BLaER1 (cell line): Measurements from ENCODE around the gene MIAT.

ENCODE experiments used
- H3K27ac ChIP-seq: shearing (Covaris generic); formaldehyde crosslinking; 2 replicates; pipeline ENCODE4 v1.8.1; 2022
- H3K27me3 ChIP-seq: shearing (Covaris generic); formaldehyde crosslinking; 2 replicates; pipeline ENCODE4 v1.8.1; 2022
- H3K36me3 ChIP-seq: shearing (Covaris generic); formaldehyde crosslinking; 2 replicates; pipeline ENCODE4 v1.8.1; 2022
- H3K4me1 ChIP-seq: shearing (Covaris generic); formaldehyde crosslinking; 2 replicates; pipeline ENCODE4 v1.8.1; 2022
- H3K4me2 ChIP-seq: shearing (Covaris generic); formaldehyde crosslinking; 2 replicates; pipeline ENCODE4 v1.8.1; 2022
- H3K4me3 ChIP-seq: shearing (Covaris generic); formaldehyde crosslinking; 2 replicates; pipeline ENCODE4 v1.8.1; 2022
- H3K9ac ChIP-seq: shearing (Covaris generic); formaldehyde crosslinking; 2 replicates; pipeline ENCODE4 v1.8.1; 2022
- H3K9me3 ChIP-seq: shearing (Covaris generic); formaldehyde crosslinking; 2 replicates; pipeline ENCODE4 v1.8.1; 2022
- H4K20me1 ChIP-seq: shearing (Covaris generic); formaldehyde crosslinking; 2 replicates; pipeline ENCODE4 v1.8.1; 2022
- Cebpa-rat ChIP-seq: shearing (Covaris generic); IDR thresholded peaks from 2 replicates; pipeline ENCODE4 v1.8.1; 2022

MIAT gene

DNA sequence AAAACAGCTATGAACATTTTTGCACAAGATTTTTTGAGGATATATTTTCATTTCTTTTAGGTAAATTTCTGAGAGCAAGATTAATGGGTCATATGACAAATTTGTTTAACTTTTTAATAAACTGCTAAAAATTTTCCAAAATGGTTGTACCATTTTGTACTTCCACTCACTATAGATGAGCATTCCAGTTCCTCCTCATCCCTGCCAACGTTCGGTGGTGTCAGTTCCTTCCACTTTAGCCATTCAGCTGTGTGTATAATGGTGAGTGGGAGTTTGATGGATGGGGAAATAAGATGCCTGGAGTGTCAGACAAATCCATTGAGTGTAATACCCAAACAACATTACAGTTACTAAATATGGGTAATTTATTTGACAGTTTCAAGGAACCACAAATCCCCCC, 49.7 kb downstream of the MIAT start:
- Histone ChIP-seq H4K20me1 (peaks cover 48% of the 10 kb centered on the region), H3K27ac (no peak overlapping the region), H3K9me3 (peaks cover 19% of the 10 kb centered on the region), H3K27me3 (no peaks in the 10 kb centered on the region), H3K4me3 (no peak overlapping the region), H3K4me2 (no peak overlapping the region), H3K36me3 (peaks cover 69% of the 10 kb centered on the region), H3K9ac (no peak overlapping the region), H3K4me1 (no peaks in the 10 kb centered on the region)
- no peak for TF ChIP-seq Cebpa-rat

DNA sequence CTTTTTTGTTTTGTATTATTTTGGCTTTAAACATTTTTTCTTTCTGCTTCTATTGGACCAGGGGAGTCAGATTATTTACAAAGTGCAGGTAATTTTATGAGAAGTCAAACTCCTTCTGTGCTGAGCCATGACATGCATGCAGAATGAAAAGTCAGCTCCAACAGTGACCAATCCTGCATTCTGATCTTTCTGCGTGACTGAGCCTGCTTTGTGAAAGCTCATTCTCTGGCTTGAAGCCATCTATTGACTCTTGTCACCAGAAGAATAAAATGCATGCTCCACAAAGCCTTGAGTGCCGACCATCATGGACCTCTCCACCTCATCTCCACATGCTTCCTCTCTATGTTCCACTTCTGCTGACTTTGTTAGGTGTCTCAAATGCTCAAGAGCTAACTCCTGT, 50.2 kb downstream of the MIAT start:
- H3K4me1 ChIP-seq, result no peaks in the 10 kb centered on the region
- no peak for TF ChIP-seq Cebpa-rat

DNA sequence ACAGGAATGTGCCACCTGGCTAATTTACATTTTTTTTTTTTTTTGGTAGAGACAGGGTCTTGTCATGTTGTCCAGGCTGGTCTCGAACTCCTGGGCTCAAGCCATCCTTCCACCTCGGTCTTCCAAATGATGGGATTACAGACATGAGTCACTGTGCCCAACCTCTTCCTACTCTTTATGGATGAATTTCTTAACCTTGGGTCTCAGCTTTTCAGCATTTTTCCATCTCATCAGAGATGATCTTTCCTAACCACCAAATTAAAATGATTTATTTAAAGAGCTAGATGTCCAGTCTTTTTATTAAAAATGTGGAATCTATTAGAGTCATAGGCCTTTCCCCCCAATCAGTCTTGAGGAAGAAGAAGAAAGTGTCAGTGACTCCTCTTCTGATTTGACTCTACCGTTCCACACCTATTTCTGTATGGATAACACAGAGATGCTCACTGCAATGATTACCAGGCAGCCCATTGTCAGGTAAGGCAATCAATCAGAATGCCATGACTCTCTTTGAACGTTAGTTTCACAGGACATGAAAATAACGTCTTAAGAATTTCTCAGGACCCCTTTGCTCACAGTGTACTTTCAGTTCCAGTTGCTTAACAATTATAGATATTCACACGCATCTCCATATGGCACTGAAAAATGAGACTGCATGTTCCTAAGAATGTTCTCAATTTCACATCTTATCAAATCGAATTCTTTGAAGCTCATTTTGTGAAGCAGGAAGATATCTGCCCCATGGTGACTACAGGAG, 51.0 kb downstream of the MIAT start:
- Histone ChIP-seq H3K4me1 (no peaks in the 10 kb centered on the region), H3K4me3 (no peak overlapping the region), H3K27me3 (no peaks in the 10 kb centered on the region), H3K4me2 (no peak overlapping the region), H3K9me3 (peaks cover 19% of the 10 kb centered on the region), H3K9ac (no peak overlapping the region), H3K36me3 (peaks cover 67% of the 10 kb centered on the region), H4K20me1 (peaks cover 45% of the 10 kb centered on the region), H3K27ac (no peak overlapping the region)
- no peak for TF ChIP-seq Cebpa-rat

More for the DNA sequence above, 50.2 kb downstream of the MIAT start:
- no peaks in the 10 kb centered on the region for H3K27me3 ChIP-seq
- H3K4me3 ChIP-seq, result no peak overlapping the region
- H3K4me2 ChIP-seq, result no peak overlapping the region
- H3K9ac ChIP-seq, result no peak overlapping the region
- no peak overlapping the region for H3K27ac ChIP-seq
- peaks cover 19% of the 10 kb centered on the region for H3K9me3 ChIP-seq
- peaks cover 51% of the 10 kb centered on the region for H4K20me1 ChIP-seq
- peaks cover 70% of the 10 kb centered on the region for H3K36me3 ChIP-seq

DNA sequence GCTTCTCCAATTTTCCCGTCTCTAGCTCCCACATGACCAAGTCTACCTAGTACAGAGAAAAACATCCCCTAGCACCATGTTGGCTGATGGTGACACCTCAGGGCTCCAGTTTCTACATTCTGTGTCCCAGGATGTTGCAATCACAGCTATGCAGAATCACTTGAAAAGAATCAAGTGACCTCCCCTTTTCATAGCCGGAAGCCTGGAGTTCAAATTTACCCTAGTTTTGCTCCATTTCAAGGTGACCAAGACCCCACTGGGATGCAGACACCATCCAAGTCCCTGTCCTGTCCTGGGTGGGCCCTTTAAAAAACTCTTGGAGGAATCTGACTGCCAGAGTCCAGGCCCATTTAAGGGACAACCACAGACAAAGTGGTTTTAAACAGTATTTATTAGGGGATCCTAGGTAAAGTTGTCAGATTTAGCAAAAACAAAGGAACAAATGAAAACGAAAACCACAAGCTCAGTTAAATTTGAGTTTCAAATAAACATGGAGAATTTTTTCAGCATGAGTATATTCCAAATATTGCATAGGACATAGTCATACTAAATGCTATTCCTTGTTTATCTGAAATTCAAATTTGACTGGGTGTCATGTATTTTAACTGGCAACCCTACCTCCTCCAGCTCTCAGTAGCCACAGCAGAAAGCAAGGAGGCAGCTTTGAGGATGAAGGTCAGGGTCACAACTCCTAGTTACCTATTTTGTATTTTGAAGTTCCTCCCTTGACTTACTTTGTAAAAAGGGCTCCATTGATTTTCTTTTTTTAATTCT, 52.4 kb downstream of the MIAT start:
- H4K20me1 ChIP-seq, result peaks cover 53% of the 10 kb centered on the region
- no peak for TF ChIP-seq Cebpa-rat
- H3K4me2 ChIP-seq, result no peak overlapping the region
- no peak overlapping the region for H3K27ac ChIP-seq
- no peaks in the 10 kb centered on the region for H3K27me3 ChIP-seq
- peaks cover 81% of the 10 kb centered on the region for H3K36me3 ChIP-seq
- no peak overlapping the region for H3K4me3 ChIP-seq
- peaks cover 19% of the 10 kb centered on the region for H3K9me3 ChIP-seq
- no peaks in the 10 kb centered on the region for H3K4me1 ChIP-seq
- H3K9ac ChIP-seq, result no peak overlapping the region

DNA sequence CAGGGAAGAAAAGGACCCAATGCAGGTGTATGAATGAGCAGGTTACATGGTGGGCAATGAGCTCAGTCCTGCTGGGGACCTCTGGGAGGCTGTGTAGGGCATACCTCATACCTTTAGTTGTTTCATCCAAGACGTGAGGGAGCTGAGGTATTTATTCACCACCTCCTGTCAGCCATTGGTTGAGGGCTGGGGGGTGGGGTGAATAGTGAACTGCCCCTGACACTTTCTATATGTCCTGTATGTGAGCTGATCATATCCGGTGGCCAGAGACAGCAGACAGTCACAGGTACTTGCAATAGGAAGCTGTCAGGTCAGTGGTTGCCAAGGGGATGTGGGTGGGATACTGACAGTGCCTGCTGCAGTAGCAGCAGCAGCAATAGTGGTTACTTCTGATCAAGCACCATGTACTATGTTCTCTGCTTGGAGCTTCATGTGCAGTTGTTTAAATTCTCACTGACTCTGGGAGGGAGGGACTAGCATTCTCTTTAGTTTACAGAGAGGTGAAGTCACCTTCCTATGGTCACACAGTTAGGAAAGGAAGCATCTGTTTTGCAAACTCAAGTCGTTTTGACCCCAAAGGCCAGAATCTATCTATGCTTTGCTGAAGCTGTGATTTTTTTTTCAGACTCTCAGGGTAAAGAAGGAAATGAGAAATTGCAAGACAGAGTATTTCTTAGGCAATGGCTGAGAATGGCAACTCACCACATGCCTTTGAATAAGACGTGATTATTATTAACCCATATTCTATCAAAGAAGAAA, 54.0 kb downstream of the MIAT start:
- Histone ChIP-seq H3K36me3 (peaks cover 92% of the 10 kb centered on the region), H4K20me1 (peaks cover 61% of the 10 kb centered on the region; the same call in 1 of the 2 replicates), H3K9ac (no peak overlapping the region), H3K9me3 (peaks cover 16% of the 10 kb centered on the region), H3K27me3 (no peaks in the 10 kb centered on the region), H3K27ac (no peak overlapping the region), H3K4me3 (no peak overlapping the region), H3K4me1 (no peaks in the 10 kb centered on the region), H3K4me2 (no peak overlapping the region)
- TF ChIP-seq Cebpa-rat, result no peak

DNA sequence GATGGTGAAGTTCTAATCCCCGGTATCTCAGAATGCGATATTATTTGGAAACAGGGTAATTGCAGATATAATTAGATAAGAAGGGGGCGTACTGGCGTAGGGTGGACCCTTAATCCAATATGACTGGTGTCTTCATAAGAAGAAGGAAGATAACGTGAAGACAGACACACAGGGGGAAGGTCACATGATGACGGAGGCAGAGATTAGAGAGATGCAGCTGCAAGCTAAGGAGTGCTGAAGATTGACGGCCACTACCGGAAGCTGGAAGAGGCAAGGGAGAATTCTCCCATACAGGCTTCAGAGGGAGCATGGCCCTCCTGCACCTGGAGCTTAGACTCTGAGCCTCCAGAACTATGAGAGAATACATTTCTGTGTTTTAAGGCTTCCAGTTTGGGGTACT, 54.8 kb downstream of the MIAT start:
- Histone ChIP-seq H3K4me1 (no peaks in the 10 kb centered on the region), H4K20me1 (peaks cover 61% of the 10 kb centered on the region; the same call in 1 of the 2 replicates), H3K9me3 (peaks cover 8% of the 10 kb centered on the region), H3K4me2 (no peak overlapping the region), H3K27ac (no peak overlapping the region), H3K36me3 (peaks cover 90% of the 10 kb centered on the region), H3K9ac (no peak overlapping the region), H3K4me3 (no peak overlapping the region), H3K27me3 (no peaks in the 10 kb centered on the region)
- no peak for TF ChIP-seq Cebpa-rat

DNA sequence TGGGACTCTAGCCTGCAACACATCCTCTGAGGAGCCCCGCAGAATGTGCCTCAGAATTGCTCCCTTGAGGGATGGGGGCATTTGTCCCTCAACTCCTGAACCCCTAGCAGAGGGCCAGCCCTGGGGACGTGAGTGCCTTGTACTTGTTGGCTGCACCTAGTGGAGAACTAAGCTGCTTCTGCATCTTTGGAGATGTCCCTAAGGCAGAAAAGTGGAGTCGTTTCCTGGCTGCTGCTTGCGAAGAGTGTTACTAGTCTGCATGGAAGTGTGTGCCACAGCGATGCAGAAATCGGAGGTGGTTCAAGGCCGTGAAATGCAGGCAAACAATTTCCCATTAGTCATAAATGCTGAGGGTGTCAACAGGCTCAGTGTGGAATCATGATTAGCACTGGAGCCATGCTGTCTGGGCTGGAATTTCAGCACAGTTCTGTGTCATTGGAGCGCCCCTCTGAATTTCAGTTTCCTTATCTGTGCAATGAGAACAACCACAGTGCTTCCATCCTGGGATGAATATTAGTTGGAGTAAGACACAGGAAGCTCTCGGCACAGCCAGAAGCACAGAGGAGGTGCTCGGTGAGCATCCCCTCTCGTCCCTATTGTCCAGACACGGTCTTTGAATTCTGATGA, 56.5 kb downstream of the MIAT start:
- Histone ChIP-seq H3K4me1 (peaks cover 6% of the 10 kb centered on the region; the same call in 1 of the 2 replicates), H3K4me2 (no peak overlapping the region), H3K9ac (no peak overlapping the region), H4K20me1 (peaks cover 58% of the 10 kb centered on the region; the same call in 1 of the 2 replicates), H3K27ac (no peak overlapping the region), H3K27me3 (no peaks in the 10 kb centered on the region), H3K36me3 (peaks cover 91% of the 10 kb centered on the region), H3K4me3 (no peak overlapping the region), H3K9me3 (no peaks in the 10 kb centered on the region)
- TF ChIP-seq Cebpa-rat, result no peak

DNA sequence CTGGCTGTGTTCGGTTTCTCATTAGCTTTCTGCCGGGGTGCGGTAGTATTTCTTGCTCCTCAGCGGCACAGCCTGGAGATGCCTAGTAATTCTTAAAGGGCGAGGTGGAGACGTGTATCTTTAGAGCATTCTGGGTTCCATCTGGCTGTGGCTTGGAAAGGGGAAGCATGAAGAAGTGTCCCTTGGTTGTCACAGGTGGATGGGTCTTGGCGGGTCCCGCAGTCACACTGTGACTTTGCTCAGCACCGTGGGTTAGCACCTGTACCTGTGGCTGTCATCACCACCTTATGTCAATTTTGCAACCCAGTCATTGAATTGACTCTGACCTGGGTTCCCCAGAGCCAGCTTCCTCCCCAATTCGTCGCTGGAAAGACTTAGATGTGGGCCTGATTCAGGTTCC, 57.6 kb downstream of the MIAT start:
- Histone ChIP-seq H4K20me1 (peaks cover 54% of the 10 kb centered on the region; the same call in 1 of the 2 replicates), H3K9me3 (no peaks in the 10 kb centered on the region), H3K27ac (no peak overlapping the region), H3K4me3 (no peak overlapping the region), H3K9ac (no peak overlapping the region), H3K4me1 (peaks cover 7% of the 10 kb centered on the region; the same call in 1 of the 2 replicates), H3K36me3 (peaks cover 92% of the 10 kb centered on the region), H3K27me3 (no peaks in the 10 kb centered on the region), H3K4me2 (no peak overlapping the region)
- no peak for TF ChIP-seq Cebpa-rat

DNA sequence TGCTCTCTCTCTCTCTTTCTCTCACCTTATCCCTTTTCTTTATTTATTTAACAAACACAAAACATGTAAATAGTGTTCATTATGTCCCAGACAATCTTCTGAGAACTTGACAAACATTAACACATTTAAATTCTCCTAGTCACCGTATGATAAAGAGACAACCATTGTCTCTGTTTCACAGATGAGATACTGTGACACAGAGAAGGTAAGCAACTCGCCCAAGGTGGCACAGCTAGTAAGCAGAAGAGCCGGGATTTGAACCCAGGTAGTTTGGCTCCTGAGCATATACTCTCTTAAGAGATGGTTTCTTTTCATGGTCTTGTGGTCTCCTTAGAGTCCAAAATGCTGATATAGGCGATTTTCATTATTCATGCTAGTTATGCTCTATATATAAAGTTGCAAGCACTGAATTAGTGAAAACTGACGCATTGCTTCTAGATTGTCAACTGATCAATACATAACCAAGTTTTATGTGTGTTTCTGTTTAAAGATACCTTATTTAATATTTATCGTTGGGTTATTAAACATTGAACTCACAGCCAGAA, 58.1 kb downstream of the MIAT start:
- Histone ChIP-seq H3K9ac (no peak overlapping the region), H3K36me3 (peaks cover 91% of the 10 kb centered on the region), H3K4me3 (no peak overlapping the region), H3K4me2 (no peak overlapping the region), H4K20me1 (peaks cover 50% of the 10 kb centered on the region; the same call in 1 of the 2 replicates), H3K4me1 (peaks cover 7% of the 10 kb centered on the region; the same call in 1 of the 2 replicates), H3K9me3 (no peaks in the 10 kb centered on the region), H3K27ac (no peak overlapping the region), H3K27me3 (no peaks in the 10 kb centered on the region)
- TF ChIP-seq Cebpa-rat, result no peak
